ENCODE data around the gene WDR18. TPM values are rescaled to one million over a fixed set of nuclear protein-coding genes. Genes with fewer than 3 reads are reported as not detected.

The WDR18 gene
- total and polyA plus RNA-seq, 4 donors = 24.3 to 45.3 (median 37.7) TPM

GRCh38 chr19:1002600-1002999 lies 18.5 kb downstream of the WDR18 start (continued):
- TF ChIP-seq, protein P1, sequence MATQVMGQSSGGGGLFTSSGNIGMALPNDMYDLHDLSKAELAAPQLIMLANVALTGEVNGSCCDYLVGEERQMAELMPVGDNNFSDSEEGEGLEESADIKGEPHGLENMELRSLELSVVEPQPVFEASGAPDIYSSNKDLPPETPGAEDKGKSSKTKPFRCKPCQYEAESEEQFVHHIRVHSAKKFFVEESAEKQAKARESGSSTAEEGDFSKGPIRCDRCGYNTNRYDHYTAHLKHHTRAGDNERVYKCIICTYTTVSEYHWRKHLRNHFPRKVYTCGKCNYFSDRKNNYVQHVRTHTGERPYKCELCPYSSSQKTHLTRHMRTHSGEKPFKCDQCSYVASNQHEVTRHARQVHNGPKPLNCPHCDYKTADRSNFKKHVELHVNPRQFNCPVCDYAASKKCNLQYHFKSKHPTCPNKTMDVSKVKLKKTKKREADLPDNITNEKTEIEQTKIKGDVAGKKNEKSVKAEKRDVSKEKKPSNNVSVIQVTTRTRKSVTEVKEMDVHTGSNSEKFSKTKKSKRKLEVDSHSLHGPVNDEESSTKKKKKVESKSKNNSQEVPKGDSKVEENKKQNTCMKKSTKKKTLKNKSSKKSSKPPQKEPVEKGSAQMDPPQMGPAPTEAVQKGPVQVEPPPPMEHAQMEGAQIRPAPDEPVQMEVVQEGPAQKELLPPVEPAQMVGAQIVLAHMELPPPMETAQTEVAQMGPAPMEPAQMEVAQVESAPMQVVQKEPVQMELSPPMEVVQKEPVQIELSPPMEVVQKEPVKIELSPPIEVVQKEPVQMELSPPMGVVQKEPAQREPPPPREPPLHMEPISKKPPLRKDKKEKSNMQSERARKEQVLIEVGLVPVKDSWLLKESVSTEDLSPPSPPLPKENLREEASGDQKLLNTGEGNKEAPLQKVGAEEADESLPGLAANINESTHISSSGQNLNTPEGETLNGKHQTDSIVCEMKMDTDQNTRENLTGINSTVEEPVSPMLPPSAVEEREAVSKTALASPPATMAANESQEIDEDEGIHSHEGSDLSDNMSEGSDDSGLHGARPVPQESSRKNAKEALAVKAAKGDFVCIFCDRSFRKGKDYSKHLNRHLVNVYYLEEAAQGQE (IDR thresholded peaks at IDR 0.05) = no peak

- WGBS = 82% methylated on average over 37 of the region's 37 CpGs
Measured at GRCh38 chr19:1003283-1003682, 19.1 kb downstream of the WDR18 start.

GRCh38 chr19:1004204-1004802 lies 20.2 kb downstream of the WDR18 start:
- peaks cover 0 to 5% (median 0%) of the 10 kb centered on the region in 4 donors for H3K36me3 ChIP-seq (ENCODE audit: control insufficient read depth in 4 of 4, insufficient read depth in 3 of 4, low read depth in 1 of 4, low read length in 3 of 4)
- TF ChIP-seq JUND (IDR thresholded peaks at IDR 0.05) (no peak), YY1 (IDR thresholded peaks at IDR 0.05) (no peak), HNF4A (conservative IDR thresholded peaks at IDR 0.05) (no peak), RAD21 (IDR thresholded peaks at IDR 0.05) (no peak), RXRA (IDR thresholded peaks at IDR 0.05) (no peak), CTCF (IDR thresholded peaks at IDR 0.05; ENCODE audit: low read depth, low read length, missing input control) (no peak), MAX (IDR thresholded peaks at IDR 0.05) (no peak), HNF4G (IDR thresholded peaks at IDR 0.05) (no peak), FOXA1 (IDR thresholded peaks at IDR 0.05) (no peak), GABPA (IDR thresholded peaks at IDR 0.05 in 1 of 2, conservative IDR thresholded peaks at IDR 0.05 in 1 of 2) (no peak), SP1 (IDR thresholded peaks at IDR 0.05) (no peak), FOXA2 (IDR thresholded peaks at IDR 0.05) (no peak), TAF1 (conservative IDR thresholded peaks at IDR 0.05) (no peak)
- TF ChIP-seq, protein P1 (IDR thresholded peaks at IDR 0.05) = no peak
- TF ChIP-seq, protein P2, sequence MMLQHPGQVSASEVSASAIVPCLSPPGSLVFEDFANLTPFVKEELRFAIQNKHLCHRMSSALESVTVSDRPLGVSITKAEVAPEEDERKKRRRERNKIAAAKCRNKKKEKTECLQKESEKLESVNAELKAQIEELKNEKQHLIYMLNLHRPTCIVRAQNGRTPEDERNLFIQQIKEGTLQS (IDR thresholded peaks at IDR 0.05) = no peak
- no peak overlapping the region for H3K27ac ChIP-seq (ENCODE audit: low read depth in 1 of 2, low read length in 2 of 2)
- H3K4me1 ChIP-seq (ENCODE audit: control insufficient read depth in 4 of 4, insufficient read depth in 4 of 4, low read length in 3 of 4) = peaks cover 0 to 10% (median 4%) of the 10 kb centered on the region in 4 donors
- no peak overlapping the region for H3K9ac ChIP-seq (ENCODE audit: low read depth in 1 of 2, low read length in 2 of 2)
- H3K27me3 ChIP-seq (ENCODE audit: control insufficient read depth in 4 of 4, insufficient read depth in 4 of 4, low read length in 3 of 4) = peaks cover 0 to 4% (median 3%) of the 10 kb centered on the region in 4 donors
- no peak for DNase-seq (ENCODE audit: low spot score)
- no peak overlapping the region for H3K4me3 ChIP-seq (ENCODE audit: low read depth in 1 of 3, low read length in 3 of 3)
- H3K9me3 ChIP-seq (ENCODE audit: control insufficient read depth in 4 of 4, low read length in 3 of 4) = no peaks in the 10 kb centered on the region
- WGBS = 69% methylated on average over 32 of the region's 32 CpGs

More at GRCh38 chr19:1003283-1003682, 19.1 kb downstream of the WDR18 start:
- H3K9ac ChIP-seq (ENCODE audit: low read depth in 1 of 2, low read length in 2 of 2) = no peak overlapping the region
- H3K27me3 ChIP-seq (ENCODE audit: control insufficient read depth in 4 of 4, insufficient read depth in 4 of 4, low read length in 3 of 4) = peaks cover 0 to 4% (median 3%) of the 10 kb centered on the region in 4 donors
- no peaks in the 10 kb centered on the region for H3K36me3 ChIP-seq (ENCODE audit: control insufficient read depth in 4 of 4, insufficient read depth in 3 of 4, low read depth in 1 of 4, low read length in 3 of 4)
- no peaks in the 10 kb centered on the region for H3K9me3 ChIP-seq (ENCODE audit: control insufficient read depth in 4 of 4, low read length in 3 of 4)
- H3K4me1 ChIP-seq (ENCODE audit: control insufficient read depth in 4 of 4, insufficient read depth in 4 of 4, low read length in 3 of 4) = peaks cover 0 to 10% (median 4%) of the 10 kb centered on the region in 4 donors
- TF ChIP-seq GABPA (IDR thresholded peaks at IDR 0.05 in 1 of 2, conservative IDR thresholded peaks at IDR 0.05 in 1 of 2) (no peak), JUND (IDR thresholded peaks at IDR 0.05) (no peak), RAD21 (IDR thresholded peaks at IDR 0.05) (no peak), FOXA1 (IDR thresholded peaks at IDR 0.05) (no peak)
- no peak overlapping the region for H3K27ac ChIP-seq (ENCODE audit: low read depth in 1 of 2, low read length in 2 of 2)
- H3K4me3 ChIP-seq (ENCODE audit: low read depth in 1 of 3, low read length in 3 of 3) = no peak overlapping the region
- DNase-seq (ENCODE audit: low spot score) = no peak
